HUES48 (cell line): ENCODE measurements around the gene SRRM5.

Source experiments
- H3K27ac ChIP-seq: one replicate; pipeline ENCODE4 v1.7.0; 2013; ENCODE audit warnings: low read depth, low read length, inconsistent platforms
- H3K27me3 ChIP-seq: 2 replicates; pipeline ENCODE4 v1.6.1; 2013; ENCODE audit warnings: mild to moderate bottlenecking, low read length; ENCODE audit not compliant: control insufficient read depth, insufficient read depth
- H3K36me3 ChIP-seq: 2 replicates; pipeline ENCODE4 v1.6.1; 2013; ENCODE audit warnings: low read length; ENCODE audit not compliant: control insufficient read depth, insufficient read depth
- H3K4me1 ChIP-seq: 2 replicates; pipeline ENCODE4 v1.6.1; 2013; ENCODE audit warnings: mild to moderate bottlenecking, low read length; ENCODE audit not compliant: control insufficient read depth, insufficient read depth
- H3K4me3 ChIP-seq: 2 replicates; pipeline ENCODE4 v1.5.1; 2013; ENCODE audit warnings: mild to moderate bottlenecking, low read depth, low read length
- H3K9ac ChIP-seq: 2 replicates; pipeline ENCODE4 v1.6.1; 2013; ENCODE audit warnings: mild to moderate bottlenecking, low read depth, low read length, moderate library complexity
- H3K9me3 ChIP-seq: 2 replicates; pipeline ENCODE4 v1.6.1; 2013; ENCODE audit warnings: low read length; ENCODE audit not compliant: control insufficient read depth, insufficient read depth

The SRRM5 gene

GRCh38 chr19:43656436-43656835 lies 44.5 kb downstream of the SRRM5 start:
- Histone ChIP-seq H3K4me3 (no peak overlapping the region), H3K36me3 (peaks cover 43% of the 10 kb centered on the region), H3K9me3 (no peaks in the 10 kb centered on the region), H3K4me1 (no peaks in the 10 kb centered on the region), H3K9ac (no peak overlapping the region), H3K27ac (no peak overlapping the region), H3K27me3 (no peaks in the 10 kb centered on the region)

- Histone ChIP-seq H3K27ac (no peak overlapping the region), H3K36me3 (peaks cover 35% of the 10 kb centered on the region), H3K9ac (no peak overlapping the region), H3K4me3 (no peak overlapping the region), H3K4me1 (no peaks in the 10 kb centered on the region), H3K27me3 (no peaks in the 10 kb centered on the region), H3K9me3 (no peaks in the 10 kb centered on the region)
Observed at GRCh38 chr19:43658001-43658400, 46.1 kb downstream of the SRRM5 start.

GRCh38 chr19:43658494-43658893 lies 46.6 kb downstream of the SRRM5 start:
- Histone ChIP-seq H3K9ac (no peak overlapping the region), H3K4me3 (no peak overlapping the region), H3K27me3 (no peaks in the 10 kb centered on the region), H3K36me3 (peaks cover 33% of the 10 kb centered on the region), H3K27ac (no peak overlapping the region), H3K9me3 (no peaks in the 10 kb centered on the region), H3K4me1 (no peaks in the 10 kb centered on the region)

- Histone ChIP-seq H3K4me3 (no peak overlapping the region), H3K9me3 (no peaks in the 10 kb centered on the region), H3K4me1 (no peaks in the 10 kb centered on the region), H3K27ac (no peak overlapping the region), H3K36me3 (peaks cover 30% of the 10 kb centered on the region), H3K9ac (no peak overlapping the region), H3K27me3 (no peaks in the 10 kb centered on the region)
Observed at GRCh38 chr19:43660301-43660970, 48.5 kb downstream of the SRRM5 start.

GRCh38 chr19:43660971-43661360 lies 49.1 kb downstream of the SRRM5 start:
- no peak overlapping the region for H3K9ac ChIP-seq
- H3K27ac ChIP-seq, result no peak overlapping the region
- peaks cover 26% of the 10 kb centered on the region for H3K36me3 ChIP-seq
- H3K9me3 ChIP-seq, result no peaks in the 10 kb centered on the region
- H3K27me3 ChIP-seq, result no peaks in the 10 kb centered on the region
- H3K4me1 ChIP-seq, result no peaks in the 10 kb centered on the region
- no peak overlapping the region for H3K4me3 ChIP-seq

- Histone ChIP-seq H3K27me3 (no peaks in the 10 kb centered on the region), H3K4me3 (no peak overlapping the region), H3K9ac (no peak overlapping the region), H3K4me1 (peaks cover 4% of the 10 kb centered on the region; the same call in 1 of the 2 replicates), H3K36me3 (peaks cover 22% of the 10 kb centered on the region), H3K27ac (no peak overlapping the region), H3K9me3 (no peaks in the 10 kb centered on the region)
Observed at GRCh38 chr19:43662487-43662886, 50.6 kb downstream of the SRRM5 start.

- peaks cover 9% of the 10 kb centered on the region; the same call in 1 of the 2 replicates for H3K4me1 ChIP-seq
- H3K27ac ChIP-seq, result no peak overlapping the region
- no peaks in the 10 kb centered on the region for H3K27me3 ChIP-seq
- H3K4me3 ChIP-seq, result no peak overlapping the region
- H3K36me3 ChIP-seq, result peaks cover 18% of the 10 kb centered on the region
- no peaks in the 10 kb centered on the region for H3K9me3 ChIP-seq
- H3K9ac ChIP-seq, result no peak overlapping the region
Observed at GRCh38 chr19:43664018-43664417, 52.1 kb downstream of the SRRM5 start.
